Fibroblast of skin of left quadriceps (primary cell): ENCODE measurements around the gene TAF11L5.
"Not testable (repeated sequence)": the region's sequence is repeated elsewhere in the genome, so short reads cannot be mapped to it uniquely, and the experiment has no call there.

Experiments
- DNase-seq, 2 experiments: peaks; one replicate each; pipeline ENCODE4 v3.0.0-alpha.2; 2013; ENCODE audit warnings: low read depth in 2 of 2

The TAF11L5 gene

DNA sequence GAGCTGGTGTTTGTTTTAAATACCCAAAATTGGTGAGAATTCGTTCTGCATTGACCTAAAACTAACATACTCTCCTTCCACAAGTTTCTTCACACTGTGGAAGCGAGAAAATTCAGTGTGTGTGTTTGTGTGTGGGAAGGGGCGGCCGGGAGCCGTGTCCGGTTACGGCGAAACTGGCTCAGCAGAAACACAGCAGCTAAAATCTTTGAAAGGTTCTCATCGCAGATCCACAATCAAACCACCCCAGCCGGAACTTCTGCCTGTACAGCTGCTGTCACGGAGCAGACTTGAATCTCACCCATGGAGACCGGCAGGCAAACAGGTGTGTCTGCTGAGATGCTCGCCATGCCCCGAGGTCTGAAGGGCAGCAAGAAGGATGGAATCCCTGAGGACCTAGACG, at the start of gene TAF11L5:
Gene TAF11L5 (plus strand): TSS at position 301 of the 400 bp plus-strand sequence.
- not testable (repeated sequence) for DNase-seq

DNA sequence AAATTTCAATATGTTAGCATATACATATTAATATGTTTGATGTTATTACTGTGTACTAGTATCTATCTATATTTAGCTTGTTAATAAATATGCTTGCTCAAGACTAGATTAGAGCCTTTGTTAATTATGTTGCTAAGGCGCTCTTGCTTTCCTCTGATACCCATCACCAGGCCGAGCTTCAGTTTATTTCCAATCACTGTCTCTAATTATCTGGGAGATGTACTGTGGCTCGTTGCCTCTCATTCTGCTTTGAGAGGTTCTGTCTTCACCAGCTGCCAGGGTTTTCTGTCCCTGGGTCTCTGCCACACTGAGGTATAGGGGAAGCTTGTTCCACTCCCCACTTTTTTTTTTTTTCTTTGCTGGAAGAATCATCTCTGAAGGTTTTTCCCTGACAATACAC, 48.0 kb upstream of the TAF11L5 start:
- DNase-seq: no peak

DNA sequence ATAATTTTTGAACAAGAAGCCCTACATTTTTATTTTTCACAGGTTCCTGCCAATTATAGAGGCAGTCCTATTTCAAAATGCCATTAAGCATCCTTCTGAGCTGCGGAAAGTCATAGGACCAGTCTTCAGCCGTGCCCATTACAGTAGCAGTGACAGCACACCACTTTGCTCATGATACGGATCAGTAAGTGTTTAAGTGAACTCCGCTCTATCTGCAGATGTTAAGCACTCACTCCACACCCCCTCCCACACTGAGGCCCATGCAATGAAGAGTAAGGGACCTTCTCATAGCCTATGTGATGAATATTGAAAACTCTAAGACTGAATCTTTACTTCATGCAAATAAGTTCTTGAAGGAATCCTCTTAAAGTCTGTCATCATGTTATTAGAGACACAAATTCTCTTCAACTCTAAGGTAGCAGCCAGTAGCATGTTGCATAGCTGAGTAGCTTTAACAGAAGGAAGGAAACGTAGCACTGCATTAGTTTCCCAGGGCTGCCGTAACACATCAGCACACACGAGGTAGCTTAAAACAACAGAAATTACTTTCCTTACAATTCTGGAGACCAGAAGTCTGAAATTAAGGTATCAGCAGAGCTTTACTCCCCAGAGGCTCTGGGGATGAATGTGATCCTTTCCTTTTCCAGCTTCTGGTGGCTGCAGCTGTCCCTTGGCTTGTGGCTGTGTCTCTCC, 47.3 kb upstream of the TAF11L5 start:
- DNase-seq: no peak

- DNase-seq: no peak
Observed at GRCh38 chr5:17481378-17481777, 43.7 kb upstream of the TAF11L5 start.

DNA sequence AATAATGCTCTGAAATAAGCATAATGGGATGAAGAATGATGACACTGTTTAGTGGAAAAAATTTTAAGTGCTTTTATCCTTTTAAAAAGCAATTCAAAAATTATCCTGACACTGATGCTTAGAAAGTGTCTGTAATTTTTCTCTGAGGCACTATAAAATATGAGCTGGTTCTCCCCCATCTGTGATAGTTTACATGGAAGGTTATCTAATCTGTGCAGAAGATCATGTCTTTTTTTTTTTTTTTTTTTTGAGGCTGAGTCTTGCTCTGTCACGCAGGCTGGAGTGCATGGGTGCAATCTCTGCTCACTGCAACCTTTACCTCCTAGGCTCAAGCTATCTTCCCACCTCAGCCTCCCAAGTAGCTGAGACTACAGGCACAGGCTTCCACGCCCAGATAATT, 42.2 kb upstream of the TAF11L5 start:
- DNase-seq: no peak

DNA sequence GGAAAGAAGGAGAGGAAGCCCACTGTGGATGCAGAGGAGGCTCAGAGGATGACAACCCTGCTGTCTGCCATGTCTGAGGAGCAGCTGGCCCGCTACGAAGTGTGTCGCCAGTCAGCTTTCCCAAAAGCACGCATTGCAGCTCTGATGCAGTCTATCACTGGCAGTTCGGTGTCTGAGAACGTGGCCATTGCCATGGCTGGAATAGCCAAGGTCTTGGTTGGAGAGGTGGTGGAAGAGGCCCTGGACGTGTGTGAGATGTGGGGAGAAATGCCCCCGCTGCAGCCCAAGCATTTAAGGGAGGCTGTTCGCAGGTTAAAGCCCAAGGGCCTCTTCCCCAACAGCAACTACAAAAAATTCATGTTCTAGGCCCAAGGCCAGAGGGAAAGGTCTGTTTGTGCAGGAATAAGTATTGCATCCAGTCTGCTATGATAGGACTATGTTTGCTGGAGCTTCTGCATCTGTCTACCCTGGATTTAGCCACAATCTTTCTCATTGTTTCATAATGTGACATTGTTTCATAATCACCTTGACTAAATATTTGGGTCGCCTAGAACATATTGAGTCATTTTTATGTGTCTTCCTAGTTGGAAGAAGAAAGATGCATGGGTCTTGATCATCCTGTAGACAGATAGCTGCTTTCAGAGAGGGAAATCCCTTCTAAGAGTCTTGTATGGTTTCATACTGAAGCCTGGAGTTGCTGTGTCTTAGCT, 38.4 kb upstream of the TAF11L5 start:
- not testable (repeated sequence) for DNase-seq

DNA sequence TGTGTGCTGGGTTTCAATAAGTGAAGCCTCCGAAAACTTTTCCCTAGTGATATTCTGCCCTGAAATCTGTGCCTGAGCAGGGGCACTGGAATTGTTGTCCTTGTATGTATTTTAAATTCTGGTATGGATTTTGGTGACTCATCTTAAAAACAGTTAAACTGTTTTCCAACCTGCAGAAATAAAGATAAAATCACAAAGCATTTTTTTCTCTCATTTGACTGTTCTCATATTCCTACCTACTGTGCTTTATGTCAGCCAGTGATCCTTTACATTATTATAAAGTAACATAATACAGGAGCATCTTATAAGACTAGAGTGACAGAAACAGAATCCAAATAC, 37.9 kb upstream of the TAF11L5 start:
- no peak for DNase-seq

DNA sequence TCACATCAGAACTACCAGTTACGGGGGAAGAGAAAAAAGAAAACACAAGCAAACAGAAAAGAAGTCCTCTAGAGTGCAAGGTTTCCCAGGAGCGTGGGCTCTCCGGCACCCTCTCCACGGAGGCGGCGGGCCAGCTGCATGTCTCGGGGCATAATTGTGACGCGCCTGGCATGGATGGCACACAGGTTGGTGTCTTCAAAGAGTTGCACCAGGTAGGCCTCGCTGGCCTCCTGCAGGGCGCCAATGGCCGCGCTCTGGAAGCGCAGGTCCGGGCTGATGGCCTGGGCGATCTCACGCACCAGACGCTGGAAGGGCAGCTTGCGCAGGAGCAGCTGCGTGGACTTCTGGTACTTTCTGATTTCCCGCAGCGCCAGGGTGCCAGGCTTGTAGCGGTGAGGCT, 33.8 kb upstream of the TAF11L5 start:
- DNase-seq: not testable (repeated sequence)

- DNase-seq: no peak
Observed at GRCh38 chr5:17492770-17493169, 32.3 kb upstream of the TAF11L5 start.

- no peak for DNase-seq
Observed at GRCh38 chr5:17497446-17497845, 27.6 kb upstream of the TAF11L5 start.

- DNase-seq: not testable (repeated sequence)
Observed at GRCh38 chr5:17497931-17498330, 27.1 kb upstream of the TAF11L5 start, which contains the start of gene TAF11L2. TAF11L2 (plus strand) TSS chr5:17498231.

DNA sequence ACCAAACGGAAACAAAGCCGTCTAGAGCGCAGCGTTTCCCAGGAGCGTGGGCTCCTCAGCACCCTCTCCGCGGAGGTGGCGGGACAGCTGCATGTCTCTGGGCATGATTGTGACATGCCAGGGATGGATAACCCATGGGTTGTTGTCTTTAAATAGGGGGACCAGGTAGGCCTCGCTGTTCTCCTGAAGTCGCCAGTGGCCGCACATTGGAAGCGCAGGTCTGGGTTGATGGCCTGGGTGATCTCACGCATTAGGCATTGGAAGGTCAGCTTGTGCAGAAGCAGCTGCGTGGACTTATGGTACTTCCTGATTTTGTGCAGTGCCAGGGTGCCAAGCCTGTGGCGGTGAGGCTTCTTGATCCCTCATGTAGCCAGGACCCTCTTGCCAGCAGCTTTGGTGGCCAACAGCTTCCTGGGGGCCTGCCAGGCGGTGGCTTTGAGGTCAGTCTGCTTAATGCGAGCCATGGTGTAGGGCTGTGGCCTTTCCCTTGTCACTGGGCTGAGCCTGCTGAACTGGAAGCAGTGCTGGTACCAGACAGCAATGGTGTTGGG, 13.2 kb upstream of the TAF11L5 start:
- DNase-seq: no peak

- not testable (repeated sequence) for DNase-seq
Observed at GRCh38 chr5:17517526-17517925, 7.5 kb upstream of the TAF11L5 start.

- DNase-seq: not testable (repeated sequence)
Observed at GRCh38 chr5:17518067-17518466, 7.0 kb upstream of the TAF11L5 start, which contains the start of gene TAF11L3. TAF11L3 (plus strand) TSS chr5:17518367.

DNA sequence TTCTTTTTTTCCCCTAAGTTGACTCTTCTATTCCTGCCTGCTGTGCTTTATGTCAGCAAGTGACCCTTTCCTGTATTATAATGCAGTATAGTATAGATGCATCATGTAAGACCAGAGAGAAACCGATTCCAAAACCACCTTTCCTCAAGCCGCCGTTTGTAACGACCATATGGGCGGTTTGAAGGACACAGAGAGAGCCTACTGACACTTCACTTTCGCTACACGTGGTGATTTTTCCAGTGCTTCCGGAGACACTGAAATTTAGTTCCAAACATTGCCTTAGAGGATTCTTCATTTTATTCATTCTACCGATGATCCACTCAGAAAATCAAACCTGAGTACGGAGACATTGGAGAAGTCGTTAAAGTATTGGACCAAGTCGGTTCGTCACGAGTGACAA, 5.5 kb upstream of the TAF11L5 start:
- DNase-seq: not testable (repeated sequence)

DNA sequence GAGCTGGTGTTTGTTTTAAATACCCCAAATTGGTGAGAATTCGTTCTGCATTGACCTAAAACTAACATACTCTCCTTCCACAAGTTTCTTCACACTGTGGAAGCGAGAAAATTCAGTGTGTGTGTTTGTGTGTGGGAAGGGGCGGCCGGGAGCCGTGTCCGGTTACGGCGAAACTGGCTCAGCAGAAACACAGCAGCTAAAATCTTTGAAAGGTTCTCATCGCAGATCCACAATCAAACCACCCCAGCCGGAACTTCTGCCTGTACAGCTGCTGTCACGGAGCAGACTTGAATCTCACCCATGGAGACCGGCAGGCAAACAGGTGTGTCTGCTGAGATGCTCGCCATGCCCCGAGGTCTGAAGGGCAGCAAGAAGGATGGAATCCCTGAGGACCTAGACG, 3.5 kb upstream of the TAF11L5 start, which contains the start of gene TAF11L4:
Gene TAF11L4 (plus strand): TSS at position 301 of the 400 bp plus-strand sequence.
- DNase-seq: not testable (repeated sequence)

DNA sequence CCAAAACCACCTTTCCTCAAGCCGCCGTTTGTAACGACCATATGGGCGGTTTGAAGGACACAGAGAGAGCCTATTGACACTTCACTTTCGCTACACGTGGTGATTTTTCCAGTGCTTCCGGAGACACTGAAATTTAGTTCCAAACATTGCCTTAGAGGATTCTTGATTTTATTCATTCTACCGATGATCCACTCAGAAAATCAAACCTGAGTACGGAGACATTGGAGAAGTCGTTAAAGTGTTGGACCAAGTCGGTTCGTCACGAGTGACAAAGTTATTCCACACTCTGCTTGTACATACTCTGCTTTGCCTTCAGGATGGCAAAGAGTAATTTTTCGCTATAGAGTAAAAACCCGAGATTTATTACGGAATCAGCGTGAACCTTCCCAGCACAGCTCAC, 1.5 kb downstream of the TAF11L5 start:
- DNase-seq: not testable (repeated sequence)

DNA sequence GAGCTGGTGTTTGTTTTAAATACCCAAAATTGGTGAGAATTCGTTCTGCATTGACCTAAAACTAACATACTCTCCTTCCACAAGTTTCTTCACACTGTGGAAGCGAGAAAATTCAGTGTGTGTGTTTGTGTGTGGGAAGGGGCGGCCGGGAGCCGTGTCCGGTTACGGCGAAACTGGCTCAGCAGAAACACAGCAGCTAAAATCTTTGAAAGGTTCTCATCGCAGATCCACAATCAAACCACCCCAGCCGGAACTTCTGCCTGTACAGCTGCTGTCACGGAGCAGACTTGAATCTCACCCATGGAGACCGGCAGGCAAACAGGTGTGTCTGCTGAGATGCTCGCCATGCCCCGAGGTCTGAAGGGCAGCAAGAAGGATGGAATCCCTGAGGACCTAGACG, 3.3 kb downstream of the TAF11L5 start, which contains the start of gene TAF11L6:
Gene TAF11L6 (plus strand): TSS at position 301 of the 400 bp plus-strand sequence.
- not testable (repeated sequence) for DNase-seq
